ENCODE results near the gene P4HA2.

The P4HA2 gene

DNA sequence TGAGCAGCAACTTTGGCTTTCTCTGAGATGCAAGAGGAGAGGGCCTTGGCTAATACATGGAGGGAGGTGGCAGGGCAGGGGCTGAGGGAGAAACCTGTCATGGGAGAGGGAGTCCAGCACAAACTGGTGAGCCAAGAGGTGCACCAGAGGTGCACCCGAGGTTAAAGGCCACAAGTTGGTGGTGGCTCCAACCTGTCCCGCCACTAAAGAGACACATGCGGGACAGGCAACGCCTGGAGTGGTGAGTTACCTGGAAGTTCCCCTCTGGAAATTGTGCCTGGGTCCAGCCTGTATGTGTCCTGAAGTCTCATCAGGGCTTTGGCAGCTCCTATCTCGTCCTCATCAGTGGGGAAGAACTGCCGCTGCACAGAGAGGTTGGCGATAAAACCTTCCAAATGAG is 14.0 kb downstream of the P4HA2 start:
- Histone ChIP-seq H3K36me3 (ENCODE audit: low read length) (no peaks in the 10 kb centered on the region), H3K27ac (ENCODE audit: low read depth, low read length) (no peak overlapping the region)

DNA sequence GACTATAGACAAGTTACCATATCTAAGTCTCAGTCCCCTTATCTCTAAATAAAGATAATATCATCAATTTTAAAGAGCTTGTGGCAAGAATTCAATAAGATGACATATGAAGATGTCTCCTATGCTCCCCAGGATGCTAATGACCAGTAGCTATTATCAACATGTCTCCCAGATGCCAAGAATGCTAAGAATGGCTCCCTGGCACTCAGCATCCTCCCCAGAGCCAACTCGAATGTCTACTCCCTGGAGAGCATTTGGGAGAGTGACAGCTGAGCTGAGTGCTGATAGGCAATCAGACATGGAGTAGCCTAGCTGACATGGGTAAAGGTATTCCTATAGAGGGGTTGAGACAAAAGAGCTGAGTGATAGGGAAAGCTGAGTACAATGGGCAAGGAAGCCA is 15.9 kb downstream of the P4HA2 start:
- H3K27ac ChIP-seq (ENCODE audit: low read depth, low read length): no peak overlapping the region
- H2AFZ ChIP-seq (ENCODE audit: low read depth, low read length, severe bottlenecking): no peak overlapping the region
- H3K27me3 ChIP-seq (ENCODE audit: low read length): no peaks in the 10 kb centered on the region; the same call in 1 of the 2 replicates
- no peak overlapping the region for H3K4me2 ChIP-seq (ENCODE audit: low read depth, low read length, poor library complexity, severe bottlenecking)
- no peaks in the 10 kb centered on the region for H3K9me3 ChIP-seq (ENCODE audit: insufficient read depth, low read length)
- H4K20me1 ChIP-seq (ENCODE audit: low read depth, low read length): no peaks in the 10 kb centered on the region
- no peak overlapping the region for H3K4me3 ChIP-seq (ENCODE audit: insufficient read depth, low read length, poor library complexity, severe bottlenecking)
- TF ChIP-seq, protein P1, sequence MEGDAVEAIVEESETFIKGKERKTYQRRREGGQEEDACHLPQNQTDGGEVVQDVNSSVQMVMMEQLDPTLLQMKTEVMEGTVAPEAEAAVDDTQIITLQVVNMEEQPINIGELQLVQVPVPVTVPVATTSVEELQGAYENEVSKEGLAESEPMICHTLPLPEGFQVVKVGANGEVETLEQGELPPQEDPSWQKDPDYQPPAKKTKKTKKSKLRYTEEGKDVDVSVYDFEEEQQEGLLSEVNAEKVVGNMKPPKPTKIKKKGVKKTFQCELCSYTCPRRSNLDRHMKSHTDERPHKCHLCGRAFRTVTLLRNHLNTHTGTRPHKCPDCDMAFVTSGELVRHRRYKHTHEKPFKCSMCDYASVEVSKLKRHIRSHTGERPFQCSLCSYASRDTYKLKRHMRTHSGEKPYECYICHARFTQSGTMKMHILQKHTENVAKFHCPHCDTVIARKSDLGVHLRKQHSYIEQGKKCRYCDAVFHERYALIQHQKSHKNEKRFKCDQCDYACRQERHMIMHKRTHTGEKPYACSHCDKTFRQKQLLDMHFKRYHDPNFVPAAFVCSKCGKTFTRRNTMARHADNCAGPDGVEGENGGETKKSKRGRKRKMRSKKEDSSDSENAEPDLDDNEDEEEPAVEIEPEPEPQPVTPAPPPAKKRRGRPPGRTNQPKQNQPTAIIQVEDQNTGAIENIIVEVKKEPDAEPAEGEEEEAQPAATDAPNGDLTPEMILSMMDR (IDR thresholded peaks at IDR 0.05; ENCODE audit: insufficient read depth, low read length, poor library complexity, severe bottlenecking): no peak
- TF ChIP-seq EZH2phosphoT487 (conservative IDR thresholded peaks at IDR 0.05; ENCODE audit: low read length): no peak
- H3K36me3 ChIP-seq (ENCODE audit: low read length): no peaks in the 10 kb centered on the region
- H3K79me2 ChIP-seq (ENCODE audit: insufficient read depth, low read length): no peaks in the 10 kb centered on the region
- H3F3A ChIP-seq (ENCODE audit: insufficient read depth): no peaks in the 10 kb centered on the region
- H3K9me2 ChIP-seq (replicated peaks; ENCODE audit: insufficient read depth, low read length): no peaks in the 10 kb centered on the region
- no peak overlapping the region for H3K9ac ChIP-seq (ENCODE audit: low read length)

More for the DNA sequence above, 14.0 kb downstream of the P4HA2 start:
- H3K27me3 ChIP-seq (ENCODE audit: low read length): no peaks in the 10 kb centered on the region; the same call in 1 of the 2 replicates
- TF ChIP-seq, protein P1 (IDR thresholded peaks at IDR 0.05; ENCODE audit: insufficient read depth, low read length, poor library complexity, severe bottlenecking): no peak
- TF ChIP-seq EZH2phosphoT487 (conservative IDR thresholded peaks at IDR 0.05; ENCODE audit: low read length): no peak
- no peak overlapping the region for H3K4me3 ChIP-seq (ENCODE audit: insufficient read depth, low read length, poor library complexity, severe bottlenecking)
- H2AFZ ChIP-seq (ENCODE audit: low read depth, low read length, severe bottlenecking): no peak overlapping the region
- H3K9ac ChIP-seq (ENCODE audit: low read length): no peak overlapping the region
- H3K4me2 ChIP-seq (ENCODE audit: low read depth, low read length, poor library complexity, severe bottlenecking): no peak overlapping the region
- H3F3A ChIP-seq (ENCODE audit: insufficient read depth): no peaks in the 10 kb centered on the region
- H4K20me1 ChIP-seq (ENCODE audit: low read depth, low read length): no peaks in the 10 kb centered on the region
- no peaks in the 10 kb centered on the region for H3K79me2 ChIP-seq (ENCODE audit: insufficient read depth, low read length)
- no peaks in the 10 kb centered on the region for H3K9me2 ChIP-seq (replicated peaks; ENCODE audit: insufficient read depth, low read length)
- H3K9me3 ChIP-seq (ENCODE audit: insufficient read depth, low read length): no peaks in the 10 kb centered on the region

DNA sequence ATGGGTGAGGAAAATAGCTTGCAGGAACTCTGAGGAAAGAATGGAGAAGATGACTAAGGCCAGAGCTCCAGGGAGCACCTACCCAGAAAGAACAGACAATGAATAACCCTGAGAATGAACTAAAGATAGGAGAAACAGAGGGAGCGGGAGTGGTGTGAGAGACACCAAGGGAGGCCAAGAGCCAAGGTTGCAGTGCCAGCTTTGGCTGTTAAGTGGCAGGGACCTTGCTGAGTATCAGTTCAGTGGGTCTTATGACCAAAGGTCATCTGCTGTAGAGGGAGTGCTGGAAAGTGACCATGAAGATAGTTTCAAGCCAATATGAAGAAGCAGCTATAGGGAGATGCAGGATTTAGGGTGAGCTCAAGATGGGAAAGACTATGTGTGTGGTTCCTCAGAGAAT is 16.7 kb downstream of the P4HA2 start:
- no peaks in the 10 kb centered on the region for H3K9me2 ChIP-seq (replicated peaks; ENCODE audit: insufficient read depth, low read length)
- H3F3A ChIP-seq (ENCODE audit: insufficient read depth): no peaks in the 10 kb centered on the region
- no peaks in the 10 kb centered on the region for H4K20me1 ChIP-seq (ENCODE audit: low read depth, low read length)
- H3K36me3 ChIP-seq (ENCODE audit: low read length): no peaks in the 10 kb centered on the region
- TF ChIP-seq EZH2phosphoT487 (conservative IDR thresholded peaks at IDR 0.05; ENCODE audit: low read length): no peak
- TF ChIP-seq, protein P1 (IDR thresholded peaks at IDR 0.05; ENCODE audit: insufficient read depth, low read length, poor library complexity, severe bottlenecking): no peak
- H3K79me2 ChIP-seq (ENCODE audit: insufficient read depth, low read length): no peaks in the 10 kb centered on the region
- H2AFZ ChIP-seq (ENCODE audit: low read depth, low read length, severe bottlenecking): no peak overlapping the region
- no peak overlapping the region for H3K27ac ChIP-seq (ENCODE audit: low read depth, low read length)
- H3K9ac ChIP-seq (ENCODE audit: low read length): no peak overlapping the region
- H3K4me3 ChIP-seq (ENCODE audit: insufficient read depth, low read length, poor library complexity, severe bottlenecking): no peak overlapping the region
- H3K4me2 ChIP-seq (ENCODE audit: low read depth, low read length, poor library complexity, severe bottlenecking): no peak overlapping the region
- no peaks in the 10 kb centered on the region for H3K9me3 ChIP-seq (ENCODE audit: insufficient read depth, low read length)
- peaks cover 3% of the 10 kb centered on the region; the same call in 1 of the 2 replicates for H3K27me3 ChIP-seq (ENCODE audit: low read length)
